Mucosa of rectum (tissue), 2 donors: Measurements from ENCODE around the gene TMPRSS9.

Experiments used
- H3K27ac ChIP-seq, 2 donors: one replicate each; pipeline ENCODE4 v1.7.0; 2013; ENCODE audit warnings: inconsistent platforms in 2 of 2, low read depth in 2 of 2, low read length in 2 of 2
- H3K27me3 ChIP-seq, 2 donors: one replicate each; pipeline ENCODE4 v1.7.0; 2013; ENCODE audit warnings: low read length in 2 of 2; ENCODE audit not compliant: control insufficient read depth in 2 of 2, insufficient read depth in 2 of 2
- H3K36me3 ChIP-seq, 2 donors: one replicate each; pipeline ENCODE4 v1.7.0; 2013; ENCODE audit warnings: low read length in 2 of 2; ENCODE audit not compliant: control insufficient read depth in 2 of 2, insufficient read depth in 2 of 2
- H3K4me1 ChIP-seq, 2 donors: one replicate each; pipeline ENCODE4 v1.7.0; 2013; ENCODE audit warnings: low read length in 2 of 2, mild to moderate bottlenecking in 1 of 2; ENCODE audit not compliant: control insufficient read depth in 2 of 2, insufficient read depth in 2 of 2
- H3K4me3 ChIP-seq, 2 donors: one replicate each; pipeline ENCODE4 v1.7.0; 2013; ENCODE audit warnings: low read length in 2 of 2
- H3K9ac ChIP-seq, 2 donors: one replicate each; pipeline ENCODE4 v1.7.0; 2013; ENCODE audit warnings: low read length in 2 of 2, low read depth in 1 of 2, mild to moderate bottlenecking in 1 of 2
- H3K9me3 ChIP-seq, 2 donors: one replicate each; pipeline ENCODE4 v1.7.0; 2013; ENCODE audit warnings: low read length in 2 of 2; ENCODE audit not compliant: control insufficient read depth in 2 of 2
- donor health status: healthy.
- donor health status: Normal muscosa, but diverticular disease.

TMPRSS9 gene

DNA sequence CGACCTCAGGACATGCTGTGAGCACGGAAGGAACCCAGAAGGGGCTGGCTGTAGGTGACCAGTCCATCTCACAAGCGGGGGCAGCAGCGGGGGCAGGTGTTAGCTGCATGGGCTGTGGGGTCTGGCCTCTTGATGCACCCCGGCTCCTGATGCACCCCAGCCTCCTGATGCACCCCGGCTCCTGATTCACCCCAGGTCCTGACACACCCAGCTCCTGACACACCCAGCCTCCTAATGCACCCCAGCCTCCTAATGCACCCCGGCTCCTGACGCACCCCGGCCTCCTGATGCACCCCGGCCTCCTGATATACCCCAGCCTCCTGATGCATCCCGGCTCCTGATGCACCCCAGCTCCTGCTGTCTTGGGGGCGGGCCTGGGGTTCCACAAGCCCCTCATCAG is 39.1 kb upstream of the TMPRSS9 start:
- no peaks in the 10 kb centered on the region for H3K27me3 ChIP-seq
- no peak overlapping the region for H3K27ac ChIP-seq
- no peak overlapping the region for H3K4me3 ChIP-seq
- H3K36me3 ChIP-seq: peaks cover 5 to 9% of the 10 kb centered on the region in 2 donors
- H3K4me1 ChIP-seq: no peaks in the 10 kb centered on the region
- H3K9me3 ChIP-seq: no peaks in the 10 kb centered on the region
- H3K9ac ChIP-seq: no peak overlapping the region

DNA sequence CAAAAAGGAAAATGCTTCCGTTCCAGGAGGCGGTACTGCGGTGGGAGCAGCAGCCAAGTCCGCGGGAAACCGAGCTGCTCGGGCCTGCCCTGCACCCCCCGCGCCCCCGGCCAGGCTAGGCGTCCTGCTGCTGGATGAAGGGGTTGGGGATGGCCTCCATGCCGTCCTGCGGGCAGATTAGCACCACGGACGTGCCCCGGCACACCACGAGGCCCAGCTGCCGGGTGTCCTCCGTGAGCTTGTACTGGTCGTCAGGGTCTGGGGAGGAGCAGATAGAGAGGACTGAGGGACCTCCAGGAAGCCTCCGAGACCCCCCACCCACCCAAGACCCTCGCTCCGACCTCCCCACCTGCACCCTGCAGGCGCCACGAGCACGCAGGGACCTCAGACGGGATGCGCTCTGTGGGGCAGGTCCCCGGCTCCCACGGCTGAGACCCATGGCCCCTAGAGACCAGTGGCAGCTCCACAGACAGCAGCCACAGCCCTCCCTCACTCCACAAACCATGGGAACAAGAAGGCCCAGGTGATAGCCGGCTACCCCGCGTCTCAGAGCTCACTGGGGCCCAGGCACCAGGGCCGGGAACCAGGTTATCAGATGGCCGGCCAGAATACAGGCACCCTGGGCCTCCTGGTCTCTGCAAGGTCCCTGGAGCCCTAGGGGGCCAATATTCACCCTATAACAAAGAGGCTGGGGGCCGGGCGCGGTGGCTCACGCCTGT is 38.3 kb upstream of the TMPRSS9 start:
- Histone ChIP-seq H3K36me3 (peaks cover 5 to 9% of the 10 kb centered on the region in 2 donors), H3K4me3 (no peak overlapping the region), H3K4me1 (peaks cover 0 to 2% of the 10 kb centered on the region in 2 donors), H3K9ac (no peak overlapping the region), H3K27ac (no peak overlapping the region), H3K9me3 (no peaks in the 10 kb centered on the region), H3K27me3 (no peaks in the 10 kb centered on the region)

DNA sequence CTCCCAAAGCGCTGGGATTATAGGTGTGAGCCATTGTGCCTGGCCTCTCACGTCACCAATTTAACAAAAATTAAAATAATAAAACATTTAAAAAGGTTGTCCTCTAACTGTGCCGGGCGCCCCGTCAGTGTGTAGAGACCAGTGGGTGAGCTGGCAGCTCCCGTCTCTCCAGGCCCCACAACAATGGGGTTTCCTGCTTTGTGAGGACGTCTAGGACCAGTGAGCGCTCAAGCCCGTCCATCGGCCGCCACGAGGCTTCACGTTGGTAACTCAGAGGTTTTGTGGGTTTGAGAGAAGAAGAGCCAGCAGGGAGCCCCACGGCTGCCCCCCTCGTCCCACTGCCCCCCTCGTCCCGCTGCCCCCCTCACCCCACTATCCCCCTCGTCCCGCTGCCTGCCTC is 36.4 kb upstream of the TMPRSS9 start:
- no peaks in the 10 kb centered on the region for H3K27me3 ChIP-seq
- H3K4me1 ChIP-seq: peaks cover 7 to 11% of the 10 kb centered on the region in 2 donors
- H3K9ac ChIP-seq: no peak overlapping the region
- peaks cover 5 to 9% of the 10 kb centered on the region in 2 donors for H3K36me3 ChIP-seq
- no peaks in the 10 kb centered on the region for H3K9me3 ChIP-seq
- no peak overlapping the region for H3K4me3 ChIP-seq
- H3K27ac ChIP-seq: no peak overlapping the region

DNA sequence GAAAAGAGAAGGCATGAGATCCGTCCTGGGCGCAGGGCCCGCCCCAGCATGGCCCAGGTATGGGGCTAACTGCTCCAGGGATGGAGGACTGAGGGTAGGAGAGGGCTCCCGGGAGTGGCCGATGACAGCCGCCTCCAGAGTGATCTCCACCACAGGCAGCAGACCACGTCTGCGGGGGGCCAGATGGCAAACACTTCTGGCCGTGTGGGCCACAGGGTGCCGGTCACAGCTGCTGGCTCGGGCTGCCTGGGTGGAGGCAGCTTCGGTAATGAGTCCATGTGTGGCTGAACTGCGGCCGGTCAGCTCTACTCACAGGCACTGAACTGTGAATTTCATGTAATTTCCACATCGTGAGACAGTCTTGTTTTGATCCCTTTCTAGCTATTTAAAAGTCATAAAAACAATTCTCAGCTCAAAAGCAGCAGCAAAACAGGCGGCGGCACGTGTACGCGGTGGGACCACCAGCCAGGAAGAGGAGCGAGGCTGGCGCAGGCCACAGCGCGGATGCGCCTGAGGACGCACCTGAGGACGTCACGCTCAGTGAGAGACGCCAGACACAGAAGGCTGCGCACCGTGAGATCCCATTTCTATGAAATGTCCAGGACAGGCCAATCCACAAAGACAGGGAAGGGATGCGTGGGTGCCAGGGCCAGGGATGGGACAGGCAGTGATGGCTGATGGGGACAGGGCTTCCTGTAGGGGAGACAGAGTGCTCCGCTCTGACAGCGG is 35.7 kb upstream of the TMPRSS9 start:
- Histone ChIP-seq H3K36me3 (peaks cover 5 to 9% of the 10 kb centered on the region in 2 donors), H3K4me3 (no peak overlapping the region), H3K27me3 (no peaks in the 10 kb centered on the region), H3K4me1 (peaks cover 12 to 13% of the 10 kb centered on the region in 2 donors), H3K27ac (no peak overlapping the region), H3K9ac (no peak overlapping the region), H3K9me3 (no peaks in the 10 kb centered on the region)

DNA sequence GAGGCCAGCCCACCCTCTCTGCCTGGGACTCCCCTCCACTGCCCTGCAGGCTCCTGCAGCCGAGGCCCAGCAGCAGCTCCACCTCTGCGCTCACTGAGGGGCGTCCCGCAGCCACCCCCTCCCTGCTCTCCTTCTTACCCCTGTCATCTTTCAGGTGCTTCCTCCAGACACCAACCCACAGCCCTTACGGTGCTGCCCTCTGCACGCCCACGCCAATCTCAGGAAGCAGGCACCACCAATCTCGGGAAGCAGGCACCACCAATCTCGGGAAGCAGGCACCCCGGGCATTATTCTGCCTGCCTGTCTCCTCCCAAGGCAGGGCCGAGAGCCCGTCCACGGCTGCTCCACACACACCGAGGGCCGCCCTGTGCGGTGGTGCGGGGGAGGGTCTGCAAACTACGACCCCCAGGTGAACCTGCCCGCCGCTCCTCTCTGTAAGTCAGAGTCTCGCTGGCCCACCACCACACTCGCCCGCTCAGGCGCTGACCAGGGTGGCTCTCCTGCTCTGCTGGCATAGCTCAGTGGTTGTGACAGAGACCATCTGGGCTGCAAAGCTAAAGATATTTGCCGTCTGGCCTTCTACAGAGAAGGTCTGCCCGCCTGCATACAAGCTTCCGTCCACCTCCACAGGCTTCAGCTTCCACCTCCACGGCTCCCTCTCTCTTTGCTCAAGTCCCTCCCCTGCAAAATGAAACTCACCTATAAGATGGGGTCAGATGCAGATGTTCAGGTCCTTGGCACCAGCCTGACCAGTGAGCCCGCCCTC is 34.6 kb upstream of the TMPRSS9 start:
- no peak overlapping the region for H3K9ac ChIP-seq
- no peak overlapping the region for H3K27ac ChIP-seq
- H3K36me3 ChIP-seq: peaks cover 5 to 9% of the 10 kb centered on the region in 2 donors
- H3K27me3 ChIP-seq: no peaks in the 10 kb centered on the region
- H3K4me3 ChIP-seq: no peak overlapping the region
- peaks cover 20 to 21% of the 10 kb centered on the region in 2 donors for H3K4me1 ChIP-seq
- H3K9me3 ChIP-seq: no peaks in the 10 kb centered on the region

DNA sequence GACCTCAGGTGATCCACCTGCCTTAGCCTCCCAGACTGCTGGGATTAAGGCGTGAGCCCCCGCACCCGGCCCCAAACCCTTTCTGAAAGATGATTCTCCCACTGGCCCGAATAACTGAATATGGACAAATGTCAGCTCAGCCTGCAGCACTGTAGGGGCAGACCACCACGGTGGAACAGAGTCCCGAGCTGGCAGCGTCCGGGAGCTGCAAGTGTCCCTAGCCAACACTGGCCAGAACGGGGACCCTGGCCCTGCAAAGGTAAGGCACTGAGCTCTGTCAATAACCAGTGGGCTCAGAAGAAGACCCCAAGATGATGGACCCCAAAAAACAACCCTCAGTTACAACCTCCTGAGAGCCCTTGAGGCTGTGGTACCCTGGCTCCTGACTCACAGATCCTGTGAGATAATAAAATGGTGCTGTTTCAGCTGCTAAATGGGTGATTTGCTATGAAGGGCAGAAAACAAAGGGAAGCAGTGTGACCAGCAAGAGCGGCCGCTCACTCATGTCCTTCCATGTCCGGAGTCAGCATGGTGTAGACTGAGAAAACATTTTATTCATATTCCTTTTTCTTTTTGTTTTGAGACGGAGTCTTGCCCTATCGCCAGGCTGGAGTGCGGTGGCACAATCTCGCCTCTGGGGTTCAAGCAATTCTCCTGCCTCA is 33.2 kb upstream of the TMPRSS9 start:
- Histone ChIP-seq H3K4me3 (peak overlapping the region in 1 of 2 donors; percentile 93), H3K9ac (peak overlapping the region; percentile 8 to 98), H3K4me1 (peaks cover 33 to 34% of the 10 kb centered on the region in 2 donors), H3K9me3 (no peaks in the 10 kb centered on the region), H3K27me3 (no peaks in the 10 kb centered on the region), H3K27ac (no peak overlapping the region), H3K36me3 (peaks cover 5 to 9% of the 10 kb centered on the region in 2 donors)

DNA sequence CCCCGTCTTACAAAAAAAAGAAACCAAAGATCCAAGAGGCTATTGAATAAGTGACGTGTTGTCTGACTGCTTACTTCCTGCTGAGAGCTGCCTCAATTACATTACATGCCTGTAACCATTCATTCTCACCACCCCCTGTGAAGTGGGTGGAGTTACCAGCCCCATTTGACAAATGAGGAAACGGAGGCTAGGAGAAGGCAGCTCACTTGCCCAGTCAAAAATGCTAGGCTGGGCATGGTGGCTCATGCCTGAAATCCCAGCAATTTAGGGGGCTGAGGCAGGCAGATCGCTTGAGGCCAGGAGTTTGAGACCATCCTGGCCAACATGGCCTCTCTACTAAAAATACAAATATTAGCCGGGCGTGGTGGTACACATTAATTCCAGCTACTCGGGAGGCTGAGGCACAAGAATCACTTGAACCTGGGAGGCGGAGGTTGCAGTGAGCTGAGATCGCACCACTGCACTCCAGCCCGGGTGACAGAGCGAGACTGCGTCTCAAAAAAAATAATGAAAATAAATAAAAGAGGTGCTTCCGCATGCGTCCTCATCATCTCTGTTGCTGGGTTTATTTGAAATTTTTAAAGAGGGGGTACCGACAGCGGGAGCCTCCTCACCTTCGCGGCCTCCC is 32.2 kb upstream of the TMPRSS9 start:
- peaks cover 5 to 6% of the 10 kb centered on the region in 2 donors for H3K36me3 ChIP-seq
- peak overlapping the region; percentile 93 to 96 for H3K27ac ChIP-seq
- H3K9me3 ChIP-seq: no peaks in the 10 kb centered on the region
- peaks cover 42 to 43% of the 10 kb centered on the region in 2 donors for H3K4me1 ChIP-seq
- peak overlapping the region; percentile 75 to 98 for H3K9ac ChIP-seq
- H3K4me3 ChIP-seq: peak overlapping the region; percentile 93 to 95
- no peaks in the 10 kb centered on the region for H3K27me3 ChIP-seq

DNA sequence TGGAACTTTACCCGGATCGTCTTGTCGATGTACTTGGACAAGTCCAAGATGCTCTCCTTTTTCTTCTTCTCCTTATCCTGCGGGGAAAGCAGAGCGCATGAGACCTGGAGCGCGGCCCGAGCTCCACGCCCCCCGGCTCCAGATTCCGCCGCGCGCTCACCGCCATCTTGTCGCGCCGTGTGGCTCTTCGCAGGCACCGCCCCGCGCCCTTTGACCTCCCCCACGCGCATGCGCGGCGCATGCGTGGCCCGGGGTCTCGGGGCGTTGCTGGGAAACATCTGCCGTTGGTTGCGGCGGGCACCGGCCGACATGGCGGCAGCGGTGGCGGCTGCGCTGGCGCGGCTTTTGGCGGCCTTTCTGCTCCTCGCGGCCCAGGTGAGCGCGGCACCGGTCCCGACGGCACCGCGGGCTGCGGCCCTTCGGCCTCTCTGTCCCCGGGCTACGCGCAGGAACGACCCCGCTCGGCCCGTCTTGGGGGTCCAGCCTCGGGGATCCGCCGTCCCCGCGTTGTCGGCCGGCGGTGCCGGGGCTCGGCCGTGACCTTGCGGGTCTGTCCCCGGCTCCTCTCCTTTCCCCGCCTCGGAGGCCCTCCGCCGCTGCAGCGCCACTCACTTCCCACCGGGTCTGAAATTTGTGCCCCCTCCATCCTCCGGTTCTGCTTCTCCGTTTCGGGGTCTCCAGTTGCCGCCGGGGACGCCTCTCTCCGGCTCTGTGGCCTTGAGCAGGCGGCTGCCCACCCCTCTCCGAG is 31.5 kb upstream of the TMPRSS9 start, which contains the start of the genes LSM7 and SPPL2B:
Gene LSM7, minus strand, starts transcription at position 186 of the 748 bp plus-strand sequence. Its CDS starts 20 bp downstream, at position 166.
Gene SPPL2B, plus strand, starts transcription at position 284 of the 748 bp plus-strand sequence. Its CDS starts 26 bp downstream, at position 310.
- H3K4me1 ChIP-seq: peaks cover 46 to 47% of the 10 kb centered on the region in 2 donors

DNA sequence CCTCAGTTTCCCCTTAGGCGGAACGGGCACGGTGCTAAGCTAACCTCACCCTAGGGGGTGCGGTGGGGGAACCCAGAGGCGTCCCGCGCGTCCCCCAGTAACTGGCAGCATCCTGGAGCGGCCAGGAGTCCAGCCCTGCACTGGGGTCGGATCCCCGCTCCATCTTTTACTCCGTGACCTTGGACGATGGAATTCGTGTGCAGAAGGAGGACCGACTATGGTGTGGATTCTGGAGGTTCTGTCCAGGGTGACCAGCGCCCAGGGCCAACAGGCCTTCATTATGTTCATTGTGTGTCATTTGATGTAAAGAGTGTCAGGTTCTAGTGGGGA is 31.0 kb upstream of the TMPRSS9 start:
- Histone ChIP-seq H3K4me1 (peaks cover 52 to 53% of the 10 kb centered on the region in 2 donors), H3K9ac (peak overlapping the region; percentile 91 to 98), H3K9me3 (no peaks in the 10 kb centered on the region), H3K27me3 (no peaks in the 10 kb centered on the region), H3K36me3 (peaks cover 5 to 6% of the 10 kb centered on the region in 2 donors), H3K27ac (peak overlapping the region; percentile 93 to 96), H3K4me3 (peak overlapping the region; percentile 93 to 95)

More for the DNA sequence above, 31.5 kb upstream of the TMPRSS9 start, which contains the start of the genes LSM7 and SPPL2B:
- Histone ChIP-seq H3K36me3 (peaks cover 5 to 6% of the 10 kb centered on the region in 2 donors), H3K4me3 (peak within 1 kb of the TSS; percentile 93 to 95), H3K27me3 (no peaks in the 10 kb centered on the region), H3K9ac (peak within 1 kb of the TSS; percentile 91 to 98), H3K9me3 (no peaks in the 10 kb centered on the region), H3K27ac (peak within 1 kb of the TSS; percentile 93 to 96)
